A172 (cell line): Measurements from ENCODE around the gene ALDH3A1. TPM values are rescaled to one million over a fixed set of nuclear protein-coding genes. Genes with fewer than 3 reads are reported as not detected.
A peak's percentile ranks its signal among the peaks of the same experiment; 100 is the strongest.

Experiments used
- DNase-seq: peaks from one replicate; pipeline ENCODE4 v3.0.0-alpha.2; 2015; ENCODE audit warnings: low spot score
- total RNA-seq: library from RNA; depleted of rRNA; stranded (reverse); fragments of >200 nt; shearing (Covaris generic); gene quantifications from 2 replicates; pipeline ENCODE4 v1.2.3, GENCODE V29; 2014

The ALDH3A1 gene
- total RNA-seq, 1 experiment from 2014 or later, result 0.16 TPM

- DNase-seq, result no peak
These were observed 11.8 kb upstream of the ALDH3A1 start for GRCh38 chr17:19759568-19760549.

GRCh38 chr17:19757536-19758180 lies 9.6 kb upstream of the ALDH3A1 start:
- DNase-seq, result no peak

- no peak for DNase-seq
These were observed 8.4 kb upstream of the ALDH3A1 start for GRCh38 chr17:19756546-19756945.

- no peak for DNase-seq
These were observed 7.9 kb upstream of the ALDH3A1 start for GRCh38 chr17:19755821-19756510.

GRCh38 chr17:19755392-19755791 lies 7.3 kb upstream of the ALDH3A1 start:
- DNase-seq, result no peak

- DNase-seq, result peak; percentile 82
These were observed 5.8 kb upstream of the ALDH3A1 start for GRCh38 chr17:19753661-19754463.

- peak; percentile 98 for DNase-seq
These were observed 5.0 kb upstream of the ALDH3A1 start for GRCh38 chr17:19753051-19753509.

GRCh38 chr17:19752216-19753050 lies 4.3 kb upstream of the ALDH3A1 start:
- peak; percentile 62 for DNase-seq

- peak; percentile 81 for DNase-seq
These were observed 2.7 kb upstream of the ALDH3A1 start for GRCh38 chr17:19750835-19751234.

GRCh38 chr17:19750020-19750572 lies 2.0 kb upstream of the ALDH3A1 start:
- no peak for DNase-seq

GRCh38 chr17:19748807-19749193 lies 702 bp upstream of the ALDH3A1 start:
- no peak for DNase-seq

- no peak for DNase-seq
These were observed 859 bp downstream of the ALDH3A1 start for GRCh38 chr17:19747159-19747719.

- DNase-seq, result no peak
These were observed 1.6 kb downstream of the ALDH3A1 start for GRCh38 chr17:19746517-19746916.

GRCh38 chr17:19744922-19745757 lies 3.0 kb downstream of the ALDH3A1 start:
- DNase-seq, result no peak

GRCh38 chr17:19744492-19744891 lies 3.6 kb downstream of the ALDH3A1 start:
- DNase-seq, result no peak

- no peak for DNase-seq
These were observed 4.7 kb downstream of the ALDH3A1 start for GRCh38 chr17:19743101-19744100.

- no peak for DNase-seq
These were observed 5.6 kb downstream of the ALDH3A1 start for GRCh38 chr17:19742495-19742894.
